GM18499 (cell line): ENCODE data around the gene DIPK1B.

Experiments used
- ATAC-seq: cut with Tn5 transposase; IDR thresholded peaks from one replicate; pipeline ENCODE4 v1.9.1; 2021; ENCODE audit warnings: moderate number of reproducible peaks; ENCODE audit not compliant: insufficient read depth, unreplicated experiment

Gene DIPK1B

DNA sequence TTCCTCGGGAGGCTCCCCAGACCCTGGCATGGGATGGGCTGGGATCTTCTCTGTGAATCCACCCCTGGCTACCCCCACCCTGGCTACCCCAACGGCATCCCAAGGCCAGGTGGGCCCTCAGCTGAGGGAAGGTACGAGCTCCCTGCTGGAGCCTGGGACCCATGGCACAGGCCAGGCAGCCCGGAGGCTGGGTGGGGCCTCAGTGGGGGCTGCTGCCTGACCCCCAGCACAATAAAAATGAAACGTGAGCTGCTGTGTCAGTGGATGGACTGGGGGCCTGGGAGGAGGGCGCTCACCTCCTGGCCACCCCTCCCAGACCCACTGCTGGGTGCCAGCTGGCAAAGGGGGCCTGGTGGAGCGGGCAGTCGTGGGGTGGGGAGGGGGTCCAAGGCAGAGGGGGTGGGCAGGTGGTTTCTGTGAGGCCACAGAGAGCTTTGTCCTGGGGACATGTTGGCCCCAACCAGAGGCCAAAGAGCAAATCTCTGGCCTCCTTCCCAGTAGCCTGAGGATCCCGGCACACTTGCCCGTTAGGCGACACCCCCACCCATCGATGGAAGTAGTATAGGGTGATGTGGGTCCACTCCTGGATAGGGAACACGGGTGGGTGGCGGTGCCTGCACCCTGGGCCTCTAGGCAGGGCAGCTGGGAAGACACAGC lies 39.8 kb upstream of the DIPK1B start:
- no peak for ATAC-seq

DNA sequence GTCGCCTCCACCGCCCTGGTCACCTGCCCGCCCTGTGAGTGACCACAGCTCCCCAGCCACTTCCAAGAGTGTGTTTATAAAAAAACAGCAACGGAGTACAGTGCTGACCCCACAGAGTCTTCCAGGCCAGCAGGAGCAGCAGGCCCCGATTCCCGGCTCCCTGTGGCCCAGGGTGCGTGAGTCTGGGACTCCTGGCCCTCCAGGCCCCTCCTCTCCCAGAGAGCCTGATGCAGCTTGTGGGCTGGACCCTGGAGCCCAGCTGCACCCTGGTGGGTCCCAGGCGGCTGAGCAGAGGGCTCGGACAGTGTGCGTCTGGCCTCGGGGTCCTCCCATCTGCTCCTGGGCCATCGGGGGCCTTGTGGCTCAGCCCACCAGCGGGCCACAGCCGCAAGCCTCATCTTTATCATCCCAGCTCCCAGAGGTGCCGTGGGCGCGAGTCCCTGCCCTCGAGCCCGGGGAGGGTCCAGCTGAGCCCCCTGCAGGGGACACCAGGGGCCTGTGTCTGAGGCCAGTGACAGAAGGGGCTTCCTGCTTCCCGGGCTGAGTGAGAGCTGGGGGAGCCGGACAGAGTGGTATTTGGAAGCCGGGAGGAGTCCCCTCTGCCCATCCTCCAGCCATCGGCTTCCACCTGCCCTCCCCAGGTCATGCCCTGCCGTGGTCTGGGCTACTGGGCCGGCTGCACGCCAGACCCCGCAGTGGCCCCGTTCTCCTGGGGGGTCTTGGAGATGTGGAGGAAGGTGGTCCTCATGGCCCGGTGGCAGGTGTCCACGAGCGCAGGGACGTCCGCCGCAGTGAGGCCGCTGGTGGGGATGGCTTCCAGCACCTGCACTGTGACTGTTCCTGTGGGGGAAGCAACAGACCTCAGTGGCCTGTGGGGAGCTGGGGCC lies 39.0 kb upstream of the DIPK1B start:
- no peak for ATAC-seq

DNA sequence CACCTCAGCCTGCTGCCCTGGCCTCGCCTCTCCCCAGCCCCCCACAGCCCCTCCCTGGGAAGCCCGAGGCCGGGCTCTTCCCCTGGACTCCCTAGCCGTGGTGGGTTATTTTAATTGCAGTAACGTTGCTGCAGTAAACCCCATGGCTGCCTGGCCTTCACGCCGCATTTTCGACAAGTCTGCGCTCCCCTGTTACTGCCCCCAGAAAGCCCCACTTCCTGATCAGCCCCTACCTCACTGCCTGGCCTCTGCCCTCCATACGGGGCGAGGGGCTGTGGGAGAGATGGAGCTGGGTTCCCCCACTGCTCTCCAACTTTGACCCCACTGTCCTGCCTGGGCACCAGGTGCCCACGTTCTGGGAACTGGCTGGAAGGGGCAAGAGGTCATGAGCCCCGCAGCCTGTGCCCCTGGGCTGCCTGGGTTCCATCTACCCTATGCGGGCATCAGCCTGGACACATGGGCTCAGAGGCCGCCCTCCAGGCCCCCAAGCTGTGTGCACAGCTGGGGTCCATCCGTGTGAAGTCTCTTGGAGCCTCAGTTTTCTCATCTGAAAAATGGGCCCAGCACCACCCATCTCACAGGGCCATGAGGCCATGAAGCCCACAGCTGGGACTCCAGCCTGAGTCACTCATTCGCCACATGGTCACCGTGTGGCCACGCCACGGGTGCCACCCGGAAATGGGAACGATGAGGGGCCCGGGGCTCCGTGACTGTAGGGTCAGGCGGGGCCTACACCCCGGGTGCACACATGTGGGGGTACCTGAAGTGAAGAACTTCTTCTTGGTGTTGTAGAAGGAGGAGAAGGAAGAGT lies 38.2 kb upstream of the DIPK1B start:
- ATAC-seq: no peak

DNA sequence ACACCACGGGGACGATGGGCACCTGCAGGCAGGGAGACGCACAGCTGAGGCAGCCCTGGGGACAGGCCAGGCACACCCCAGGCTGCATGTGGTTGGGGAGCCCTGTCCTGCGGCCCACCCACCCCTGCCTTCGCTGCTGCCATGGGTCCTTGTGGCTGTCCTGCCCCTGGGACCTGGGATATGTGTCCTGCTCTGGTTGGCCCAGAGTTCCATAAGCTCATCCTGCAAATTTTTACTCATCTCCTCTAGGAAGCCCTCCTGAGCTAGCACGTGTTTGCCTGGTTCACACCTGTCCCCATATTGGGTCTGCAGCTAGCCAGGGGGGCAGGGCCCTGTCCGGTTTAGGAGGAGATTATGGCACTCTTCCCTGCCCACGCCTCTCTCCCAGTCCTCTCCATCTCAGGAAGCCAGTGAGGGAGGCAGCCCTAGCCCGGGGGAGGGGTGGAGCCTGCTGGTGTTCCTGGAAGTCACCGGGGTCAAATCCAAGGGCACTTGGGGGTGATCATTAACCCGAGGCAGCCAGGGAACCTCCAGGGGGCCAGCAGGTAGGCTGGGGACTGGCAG lies 37.5 kb upstream of the DIPK1B start:
- no peak for ATAC-seq

DNA sequence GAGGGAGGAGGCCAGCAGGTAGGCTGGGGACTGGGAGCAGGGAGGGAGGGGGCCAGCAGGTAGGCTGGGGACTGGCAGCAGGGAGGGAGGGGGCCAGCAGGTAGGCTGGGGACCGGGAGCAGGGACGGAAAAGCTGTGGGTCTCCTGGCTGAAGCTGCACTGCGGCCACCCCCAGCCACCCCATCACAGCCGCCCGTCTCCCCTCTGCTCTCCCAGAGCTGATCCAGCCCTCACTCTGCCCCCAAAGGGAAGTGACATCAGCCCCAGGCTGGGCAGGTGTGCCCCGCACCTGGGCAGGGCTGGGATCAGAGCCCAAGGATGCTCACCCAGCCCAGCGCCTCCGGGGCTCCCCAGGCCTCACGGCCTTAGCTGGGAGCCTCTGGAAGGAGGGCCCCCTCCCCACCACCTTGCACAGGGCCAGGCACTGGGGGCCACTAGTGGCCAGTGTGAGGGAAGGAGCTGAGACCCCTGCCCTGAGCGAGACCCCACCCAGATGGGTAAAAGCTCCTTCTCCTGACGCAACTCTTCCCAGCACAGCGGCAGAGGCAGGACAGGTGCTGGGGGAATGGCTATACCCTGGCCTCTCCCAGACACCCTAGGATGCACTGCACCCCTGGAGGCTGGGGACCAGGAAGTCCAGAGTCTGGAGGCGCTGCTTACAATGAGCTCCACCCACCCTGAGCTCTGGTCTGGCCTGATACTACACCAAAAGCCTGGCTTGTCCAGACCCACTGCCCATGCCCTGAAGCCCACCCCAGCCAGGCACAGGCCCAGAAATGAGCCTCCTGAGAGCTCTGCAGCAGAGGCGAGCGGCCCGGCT lies 36.7 kb upstream of the DIPK1B start:
- no peak for ATAC-seq

DNA sequence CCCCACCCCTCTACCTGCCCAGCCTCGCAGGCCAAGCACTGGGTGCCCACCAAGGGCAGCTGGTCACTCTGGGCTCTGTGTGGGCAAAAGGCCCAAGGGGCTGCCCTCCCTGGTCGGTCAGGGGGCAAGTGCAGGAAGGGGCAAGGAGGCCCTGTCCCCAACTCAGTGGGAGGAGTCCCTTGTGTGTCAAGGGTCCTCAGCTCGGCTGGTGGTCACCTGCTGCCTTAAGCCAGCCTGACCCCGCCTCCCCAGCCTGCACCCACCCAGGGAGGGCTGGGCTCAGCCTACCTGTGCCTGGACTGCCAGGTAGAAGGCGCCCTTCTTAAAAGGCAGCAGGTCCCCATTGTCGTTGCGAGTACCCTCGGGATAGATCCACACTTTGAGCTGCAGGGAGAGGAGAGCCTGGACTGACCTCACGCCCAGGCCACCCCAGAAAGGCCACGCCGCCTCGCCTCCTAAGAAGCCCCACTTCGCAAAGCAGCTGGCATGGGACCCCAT lies 36.0 kb upstream of the DIPK1B start:
- no peak for ATAC-seq

DNA sequence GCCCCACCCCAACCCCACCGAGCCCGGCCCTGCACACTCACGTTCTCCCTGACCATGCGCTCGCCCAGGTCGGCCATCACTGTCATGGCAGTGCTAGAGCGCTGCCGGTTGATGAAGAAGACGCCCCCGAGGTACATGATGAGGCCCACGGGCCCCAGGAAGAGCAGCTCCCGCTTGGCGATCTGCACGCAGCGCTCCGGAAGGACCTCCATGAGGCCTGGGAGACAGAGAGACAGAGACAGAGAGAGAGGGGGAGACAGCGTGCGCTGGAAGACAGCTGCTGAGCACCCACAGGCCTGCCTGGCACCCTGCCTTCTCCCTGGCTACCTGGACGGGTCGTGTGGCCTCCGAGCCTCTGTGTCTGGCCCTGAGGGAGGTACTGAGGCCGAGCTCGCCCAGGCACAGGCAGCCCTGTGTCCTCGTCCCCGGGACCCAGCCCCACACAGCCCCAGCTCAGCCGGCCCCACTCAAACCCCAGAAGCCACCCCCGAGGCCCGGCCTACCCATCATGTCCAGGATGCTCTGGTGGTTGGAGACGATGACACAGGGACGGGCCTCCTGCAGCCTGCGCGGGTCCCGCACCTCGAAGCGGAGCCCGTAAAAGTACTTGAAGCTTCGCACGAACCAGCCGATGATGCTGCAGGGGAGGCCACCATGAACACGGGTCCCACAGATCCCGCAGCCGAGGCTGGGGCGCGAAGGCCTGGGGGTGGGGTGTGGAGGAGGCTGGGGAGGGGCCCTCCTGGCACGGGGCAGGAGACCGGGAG lies 35.3 kb upstream of the DIPK1B start:
- no peak for ATAC-seq

DNA sequence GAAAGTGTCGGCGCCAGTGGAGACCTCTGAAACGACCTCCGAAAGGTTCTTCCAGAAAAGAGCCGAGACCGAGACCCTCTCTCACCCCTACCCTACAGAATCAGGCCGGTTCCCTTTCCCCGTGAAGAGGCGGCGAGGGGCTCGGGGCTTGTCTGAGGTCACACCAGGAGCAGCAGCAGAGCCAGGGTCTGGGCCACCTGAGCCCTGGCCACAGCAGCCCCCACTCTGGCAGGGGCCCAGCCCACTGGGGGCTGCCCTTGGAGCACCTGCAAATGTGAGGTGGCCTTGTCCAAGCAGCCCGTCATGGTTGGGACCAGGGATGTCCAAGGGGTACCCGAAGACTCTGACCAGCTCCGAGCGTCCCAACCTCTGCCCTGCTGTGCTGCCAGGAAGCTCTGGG lies 34.3 kb upstream of the DIPK1B start:
- ATAC-seq: no peak

DNA sequence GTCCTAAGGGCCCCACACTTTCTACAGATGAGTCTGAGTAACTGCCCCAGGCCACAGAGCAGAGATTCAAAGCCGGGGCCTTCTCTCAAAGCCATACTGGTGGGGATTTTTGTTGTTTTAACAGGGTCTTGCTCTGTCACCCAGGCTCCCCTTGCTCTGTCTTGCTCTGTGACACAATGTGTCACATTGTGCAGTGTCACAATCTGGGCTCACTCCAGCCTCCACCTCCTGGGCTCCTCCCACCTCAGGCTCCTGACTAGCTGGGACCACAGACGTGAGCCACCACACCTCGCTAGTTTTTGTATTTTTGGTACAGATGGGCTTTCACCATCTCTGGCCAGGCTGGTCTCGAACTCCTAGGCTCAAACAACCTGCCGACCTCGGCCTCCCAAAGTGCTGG lies 33.7 kb upstream of the DIPK1B start:
- ATAC-seq: no peak

DNA sequence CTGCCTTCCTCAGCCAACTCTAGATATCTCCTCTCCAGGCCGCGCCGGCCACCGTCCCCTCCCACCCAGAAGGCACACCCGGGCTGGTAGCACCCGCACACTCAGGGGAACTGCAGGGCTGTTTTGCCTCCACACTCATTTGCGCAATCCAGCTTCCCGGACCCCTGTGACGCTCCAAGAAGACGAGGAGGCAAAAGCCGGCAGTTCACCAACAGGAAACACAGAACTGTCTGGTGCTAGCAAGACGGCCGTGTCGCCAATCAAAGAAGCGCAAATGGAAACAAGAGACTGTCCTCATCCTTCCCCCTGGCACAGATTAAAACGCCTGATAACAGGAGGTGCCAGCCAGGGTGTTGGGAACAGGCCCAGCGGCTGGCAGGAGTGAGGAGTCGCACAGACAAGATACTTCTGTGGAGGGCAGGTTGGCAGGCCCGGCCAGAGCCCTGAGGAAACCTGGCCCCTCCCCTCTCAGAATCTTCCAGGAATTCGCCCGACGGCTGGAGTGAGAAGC lies 32.9 kb upstream of the DIPK1B start:
- no peak for ATAC-seq

DNA sequence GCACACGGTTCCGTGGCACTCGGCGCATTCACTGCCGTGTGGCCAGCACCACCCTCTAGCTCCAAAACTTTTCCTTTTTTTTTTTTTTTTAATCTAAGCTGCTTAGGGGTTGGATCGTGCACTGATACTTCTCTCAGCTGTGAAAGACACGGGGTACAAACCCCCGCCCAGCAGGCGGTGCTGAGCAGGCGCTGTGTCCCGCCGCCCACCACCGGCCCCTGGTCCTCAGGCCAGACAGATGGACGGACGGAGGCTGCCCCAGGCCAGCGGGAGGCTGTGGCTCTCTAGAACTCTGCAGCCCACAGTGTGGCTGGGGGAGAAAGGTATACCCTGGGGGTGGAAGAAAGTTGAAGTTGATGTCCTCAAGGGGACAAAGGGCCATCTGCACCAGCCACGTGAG lies 31.3 kb upstream of the DIPK1B start:
- ATAC-seq: no peak

DNA sequence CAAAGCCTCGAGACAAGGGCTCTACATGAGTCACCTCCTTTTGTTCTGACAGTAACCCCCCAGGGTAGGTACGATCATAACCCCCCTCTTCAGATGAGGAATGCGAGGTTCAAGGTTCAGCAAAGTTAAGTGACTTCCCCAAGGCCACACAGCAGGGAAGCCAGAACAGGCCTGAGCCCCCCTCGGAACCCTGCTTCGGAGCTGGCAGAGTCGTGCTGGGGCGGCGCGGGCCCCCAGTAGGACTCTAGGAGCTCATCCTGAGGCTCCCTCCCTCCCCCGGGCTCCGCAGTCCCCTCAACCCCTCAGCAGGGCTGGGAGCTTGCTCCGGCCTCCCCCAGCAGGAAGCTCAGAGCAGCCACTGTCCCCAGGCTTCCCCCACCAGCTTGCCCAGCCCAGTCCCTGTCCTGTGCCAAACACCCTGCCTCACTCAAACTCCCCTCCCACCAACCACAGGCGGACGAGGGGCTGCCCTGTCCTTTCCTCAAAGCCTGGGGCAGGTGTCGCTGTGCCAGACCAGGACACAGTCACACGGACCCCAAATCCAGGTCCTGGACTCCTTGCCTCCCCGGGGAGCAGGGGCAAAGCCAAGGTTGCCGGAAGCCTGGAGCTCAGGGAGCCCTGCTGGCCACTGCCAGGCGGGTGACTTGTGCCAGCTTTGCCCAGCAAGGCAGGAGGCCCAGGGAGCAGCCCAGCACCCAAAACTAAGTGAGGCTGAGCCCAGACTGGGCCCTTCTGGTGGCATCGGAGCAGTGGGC lies 30.2 kb upstream of the DIPK1B start:
- no peak for ATAC-seq

DNA sequence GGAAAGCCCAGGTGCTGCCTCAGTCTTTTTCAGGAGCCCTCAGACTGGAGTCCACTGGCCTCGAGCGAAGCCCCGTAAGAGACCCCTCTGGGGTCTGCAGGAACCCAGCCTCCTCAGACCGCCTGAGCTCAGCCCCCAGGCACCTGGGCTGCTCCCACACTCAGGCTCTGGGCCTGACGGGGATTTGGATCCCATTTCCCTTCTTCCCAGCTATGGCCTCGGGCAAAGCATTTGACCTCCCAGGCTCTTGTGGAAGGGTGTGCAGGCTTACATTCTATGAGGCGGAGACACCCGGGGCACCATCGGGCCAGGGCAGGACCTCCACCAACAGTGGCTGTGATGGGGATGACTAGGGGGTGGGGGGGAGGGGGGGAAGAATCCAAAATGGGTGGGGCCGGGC lies 29.7 kb upstream of the DIPK1B start:
- no peak for ATAC-seq

DNA sequence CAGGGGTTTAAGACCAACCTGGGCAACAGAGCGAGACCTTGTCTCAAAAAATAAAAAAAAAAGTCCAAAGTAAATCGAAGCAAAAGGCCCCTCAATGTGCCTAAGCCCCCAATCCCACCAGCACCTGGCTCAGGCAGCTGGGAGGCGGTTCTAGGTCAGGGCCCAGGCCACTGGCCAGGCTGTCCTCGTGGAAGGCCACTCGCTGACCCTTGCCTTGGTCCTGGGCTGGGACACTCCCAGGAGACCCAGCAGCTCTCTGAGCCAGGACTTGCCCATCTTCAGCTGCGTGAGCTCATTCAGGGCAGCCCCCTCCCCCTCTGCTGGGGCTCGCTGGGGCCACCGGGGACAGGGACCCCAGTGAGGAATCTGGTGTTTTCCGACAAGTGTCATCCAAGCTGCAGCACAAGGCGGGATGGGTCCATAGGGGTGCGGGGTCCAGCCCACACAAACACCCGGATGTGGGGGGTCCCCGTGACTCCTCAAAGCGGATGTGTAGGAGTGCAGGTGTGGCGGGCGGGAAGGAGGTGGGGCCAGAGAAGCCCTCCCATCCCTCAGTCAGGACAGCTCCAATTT lies 29.1 kb upstream of the DIPK1B start:
- ATAC-seq: no peak

DNA sequence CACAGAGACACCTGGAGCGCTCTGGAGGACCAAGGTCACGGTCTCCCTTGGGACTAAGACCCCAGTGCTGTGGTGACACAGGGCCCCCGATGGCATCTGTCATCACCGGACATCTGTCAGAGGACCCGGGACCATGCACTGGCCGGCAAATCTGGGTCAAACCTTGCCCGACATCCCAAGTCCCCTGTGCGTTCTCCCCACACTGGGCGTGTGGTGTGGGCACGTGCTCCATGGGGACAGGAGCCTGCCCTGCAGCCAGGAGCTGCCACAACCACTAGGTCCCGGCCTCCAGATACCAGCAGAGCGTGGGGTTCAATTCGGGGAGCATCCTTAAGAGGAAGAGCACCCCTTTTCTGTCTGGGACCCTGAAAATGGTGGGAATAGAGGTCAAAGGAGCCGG lies 28.6 kb upstream of the DIPK1B start:
- ATAC-seq: no peak

DNA sequence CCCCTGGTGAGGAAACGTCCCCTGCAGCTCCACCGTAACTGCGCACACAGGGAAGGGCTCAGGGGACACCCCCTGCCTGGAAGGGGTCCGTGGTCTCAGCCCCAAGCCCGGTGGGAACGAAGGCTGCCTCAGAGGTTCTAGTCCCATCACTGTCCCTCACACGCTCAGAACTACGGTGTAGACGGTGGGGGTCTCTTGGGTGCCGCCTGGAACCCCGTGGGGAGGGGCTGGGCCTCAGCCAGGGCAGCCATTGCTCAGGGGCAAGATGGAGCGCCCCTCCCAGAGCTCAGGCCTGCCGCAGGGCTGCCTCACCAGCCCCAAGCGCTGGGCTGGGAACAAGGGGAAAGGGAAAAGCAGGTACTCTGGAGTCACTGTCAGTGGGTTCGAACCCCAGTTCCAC lies 28.0 kb upstream of the DIPK1B start:
- no peak for ATAC-seq

DNA sequence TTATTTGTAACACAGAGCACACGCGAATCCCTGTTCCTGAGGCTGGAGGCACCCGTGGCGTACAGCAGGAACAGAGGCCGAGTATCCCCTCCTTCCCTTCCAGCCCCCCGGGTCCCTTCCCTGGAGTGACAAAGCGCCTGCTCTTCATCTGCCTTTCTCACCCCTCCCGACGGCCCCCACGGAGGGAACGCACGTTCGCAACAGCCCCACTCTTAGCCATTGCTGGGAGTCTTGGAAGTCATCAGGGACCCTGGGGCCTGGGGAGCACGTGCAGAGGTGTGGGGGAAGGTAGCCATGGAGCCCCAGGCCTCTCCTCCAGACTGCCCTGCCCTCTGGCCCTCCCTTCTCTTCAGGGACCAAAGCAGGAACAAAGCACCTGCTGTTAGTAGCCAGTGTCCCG lies 27.6 kb upstream of the DIPK1B start:
- ATAC-seq: no peak

DNA sequence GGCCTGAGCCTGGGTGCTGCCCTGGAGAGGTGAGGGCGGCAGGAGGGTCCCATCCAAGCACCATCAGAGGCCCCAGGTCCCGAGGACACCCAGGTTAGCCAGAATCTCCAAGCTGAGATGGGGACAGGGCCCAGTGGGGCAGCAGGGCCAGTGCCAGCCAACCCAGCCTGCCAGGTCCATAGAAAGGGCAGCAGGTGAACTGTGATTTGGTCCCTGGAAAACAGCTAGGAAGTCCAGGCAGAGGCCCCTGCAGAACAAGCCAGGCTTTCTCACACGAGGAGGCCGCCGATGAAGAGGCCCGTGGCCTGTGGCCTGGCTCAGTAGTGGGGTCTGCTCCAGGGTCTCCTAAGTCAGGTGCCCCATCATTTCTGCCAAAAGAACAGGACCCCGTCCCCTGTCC lies 27.2 kb upstream of the DIPK1B start:
- no peak for ATAC-seq
